SK-MEL-5 (cell line): ENCODE measurements around the gene KCNIP1. TPM values are rescaled to one million over a fixed set of nuclear protein-coding genes. Genes with fewer than 3 reads are reported as not detected.
A peak's percentile ranks its signal among the peaks of the same experiment; 100 is the strongest.

Experiments used
- DNase-seq: peaks from one replicate; pipeline ENCODE4 v3.0.0-alpha.2; 2016; ENCODE audit warnings: low read depth, low spot score
- in situ Hi-C: cut with HindIII; loops from 2 replicates; pipeline ENCODE4 v1.10.0; 2016; ENCODE audit warnings: low sequenced_read_pairs, high pct_unique_total_duplicates, low pct_unique_long_range_greater_than_20kb
- total RNA-seq: library from RNA; depleted of rRNA; stranded (reverse); fragments of >200 nt; shearing (Covaris generic); gene quantifications from 2 replicates; pipeline ENCODE4 v1.2.3, GENCODE V29; 2014

The KCNIP1 gene
- total RNA-seq, 1 experiment from 2014 or later, result not detected

GRCh38 chr5:170570476-170570875, 66.7 kb downstream of the KCNIP1 start:
- in situ Hi-C loops, result no loop called here
- no peak for DNase-seq

- peak; percentile 9 for DNase-seq
- in situ Hi-C loops, result no loop called here
Observed at GRCh38 chr5:170571281-170571731, 67.5 kb downstream of the KCNIP1 start.

DNA sequence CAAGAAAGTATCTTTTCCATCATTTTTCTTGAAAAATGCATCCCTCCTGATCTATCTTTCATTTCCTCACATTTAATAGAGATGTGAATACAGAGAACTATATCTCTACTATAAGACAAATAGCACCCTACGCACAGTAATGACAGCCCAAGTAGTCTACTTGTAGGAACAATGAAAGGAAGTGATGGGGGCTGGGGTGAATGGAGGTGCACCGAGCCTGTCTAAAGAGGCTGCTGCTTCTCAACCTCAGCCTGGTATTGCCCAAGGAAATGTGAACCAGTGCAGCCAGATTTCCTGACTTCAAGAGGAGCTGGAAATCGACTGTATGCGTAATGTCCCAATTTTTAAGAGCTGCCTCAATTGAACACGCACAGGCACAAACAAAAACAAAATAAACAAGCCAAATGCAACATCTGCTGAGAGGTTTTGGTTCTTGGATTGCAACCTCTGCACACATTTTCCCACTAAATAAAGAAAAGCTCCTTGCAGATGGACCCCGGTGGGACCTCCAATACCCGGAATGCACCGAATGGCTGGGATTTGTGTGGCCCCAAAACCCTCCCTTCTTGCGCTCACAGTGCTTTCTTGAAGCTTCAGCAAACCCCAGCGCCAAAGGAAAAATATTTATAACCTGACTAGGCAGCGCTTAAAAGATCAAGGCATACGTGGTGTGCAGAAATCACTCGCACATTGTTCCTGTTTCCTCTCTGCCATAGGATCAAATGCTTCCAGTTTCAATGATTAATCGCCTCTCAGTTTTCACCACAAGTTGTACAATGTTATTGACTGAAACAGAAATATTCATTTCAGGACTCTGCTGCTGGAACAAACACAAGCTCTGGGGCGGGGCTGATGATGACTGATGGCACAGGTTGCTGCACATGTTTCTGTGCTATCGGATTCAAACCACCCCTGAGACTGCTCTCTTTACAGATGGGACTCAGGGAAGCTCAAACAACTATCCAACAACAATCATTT, 68.3 kb downstream of the KCNIP1 start:
- no peak for DNase-seq
- in situ Hi-C loops, result no loop called here

GRCh38 chr5:170573114-170573513, 69.3 kb downstream of the KCNIP1 start:
- DNase-seq, result no peak
- in situ Hi-C loops, result no loop called here

- no peak for DNase-seq
- in situ Hi-C loops, result no loop called here
Observed at GRCh38 chr5:170573660-170574059, 69.8 kb downstream of the KCNIP1 start.

GRCh38 chr5:170576602-170577535, 73.0 kb downstream of the KCNIP1 start:
- in situ Hi-C loops, result no loop called here
- DNase-seq, result no peak

DNA sequence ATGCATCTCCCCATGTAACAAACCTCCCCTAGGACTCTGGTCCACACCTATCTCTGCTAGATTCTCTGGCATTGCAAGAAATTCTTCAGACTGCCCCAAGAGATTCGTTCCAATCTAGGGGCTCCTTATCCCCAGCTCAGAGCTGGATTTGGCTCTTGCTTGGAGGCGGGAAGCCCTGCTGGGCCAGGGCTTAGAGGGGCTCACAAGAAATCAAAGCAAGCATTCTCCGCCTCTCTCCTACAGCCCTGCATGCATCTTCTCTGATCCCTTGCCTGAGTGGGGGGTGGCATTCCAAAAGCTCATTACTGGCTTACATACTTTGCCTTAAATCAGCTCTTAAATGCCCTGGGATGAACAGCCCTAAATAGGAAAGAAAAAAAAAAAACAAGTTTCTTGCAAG, 75.8 kb downstream of the KCNIP1 start:
- no peak for DNase-seq
- in situ Hi-C loops, result no loop called here

- DNase-seq, result no peak
- in situ Hi-C loops, result no loop called here
Observed at GRCh38 chr5:170581211-170581610, 77.4 kb downstream of the KCNIP1 start.

DNA sequence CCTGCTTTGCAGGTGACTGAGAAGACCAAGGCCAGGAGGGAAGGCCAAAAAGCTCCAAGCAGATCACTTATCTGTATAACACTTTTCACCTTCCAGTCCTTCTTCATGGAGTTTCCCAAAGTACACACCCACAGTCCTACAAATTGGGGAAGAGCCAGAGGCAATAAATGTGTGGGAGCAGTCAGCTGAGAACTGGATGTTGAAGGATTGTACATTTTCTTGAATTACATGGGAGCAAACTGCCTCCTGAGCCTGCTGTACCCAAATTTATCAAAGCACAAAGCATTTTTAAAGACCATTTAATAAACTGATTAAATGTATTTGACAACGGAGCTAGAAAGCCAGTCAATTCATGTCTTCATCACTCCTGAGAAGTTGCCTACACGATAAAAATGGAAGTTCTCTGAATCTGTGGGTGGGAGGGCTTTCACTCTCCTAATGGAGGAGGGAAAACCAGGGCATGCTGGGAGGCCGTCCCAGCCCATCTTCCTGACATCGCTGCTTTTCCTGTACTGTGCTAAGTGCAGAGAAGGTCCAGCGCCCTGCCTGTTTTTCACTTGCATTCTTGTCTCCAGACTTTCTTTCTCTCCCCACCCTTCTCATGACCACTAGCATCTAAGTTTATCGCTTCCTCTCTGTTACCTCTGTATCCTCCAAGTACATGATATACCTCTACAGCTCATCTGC, 79.0 kb downstream of the KCNIP1 start:
- DNase-seq, result no peak
- in situ Hi-C loops, result no loop called here

DNA sequence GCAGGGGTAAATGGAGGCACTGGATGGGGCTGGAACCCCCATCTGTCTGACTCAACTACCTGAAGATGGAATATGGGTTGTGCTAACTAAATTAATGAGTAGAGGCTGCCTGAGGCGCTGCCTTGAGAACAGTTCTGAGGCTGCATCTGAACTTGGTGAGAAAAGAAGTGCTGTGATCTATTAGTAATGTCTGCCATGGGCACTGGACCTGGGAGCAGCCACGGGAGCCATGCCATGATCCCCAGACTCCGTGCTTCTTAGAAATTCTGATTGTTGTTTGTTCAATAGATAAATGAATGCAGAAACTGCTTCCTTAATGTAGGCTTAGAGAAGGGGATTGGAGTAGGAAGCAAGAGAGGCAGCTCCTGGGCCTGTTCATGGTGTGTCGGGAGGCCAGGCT, 80.2 kb downstream of the KCNIP1 start:
- DNase-seq, result no peak
- in situ Hi-C loops, result no loop called here

- no peak for DNase-seq
- in situ Hi-C loops, result no loop called here
Observed at GRCh38 chr5:170584450-170585058, 80.7 kb downstream of the KCNIP1 start.

DNA sequence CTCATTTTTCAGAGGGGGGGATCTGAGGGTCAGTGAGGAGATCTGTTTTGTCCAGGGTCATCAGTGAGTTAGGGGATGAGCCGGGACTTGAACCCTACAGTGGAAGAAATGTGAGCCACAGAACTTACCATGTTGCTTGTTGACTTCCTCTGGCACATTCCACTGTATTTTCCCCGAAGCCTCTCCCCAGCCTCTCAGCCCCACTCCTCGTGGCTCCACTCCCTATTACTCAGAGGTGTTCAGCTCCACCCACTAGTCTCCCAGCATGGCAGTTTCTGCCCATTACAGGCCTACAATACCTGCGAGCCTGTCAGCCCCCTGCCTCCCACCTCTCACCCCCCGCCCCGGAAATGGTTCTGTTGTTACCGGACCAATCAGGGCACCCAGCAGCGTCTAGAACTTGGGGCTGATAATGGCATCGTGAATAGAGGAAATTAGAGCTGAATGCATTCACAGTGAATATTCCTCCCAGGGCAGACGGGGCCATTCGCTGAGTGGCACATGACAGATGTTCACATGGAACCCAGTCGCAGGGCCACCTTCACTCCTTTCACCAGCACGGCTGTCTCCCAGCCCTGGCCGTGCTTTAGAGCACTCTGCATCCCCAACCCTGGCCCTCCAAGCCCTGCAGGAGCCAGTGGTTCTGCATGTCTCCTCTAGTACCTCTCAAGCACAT, 81.6 kb downstream of the KCNIP1 start:
- in situ Hi-C loops, result no loop called here
- no peak for DNase-seq

GRCh38 chr5:170587808-170588207, 84.0 kb downstream of the KCNIP1 start:
- in situ Hi-C loops, result no loop called here
- no peak for DNase-seq

DNA sequence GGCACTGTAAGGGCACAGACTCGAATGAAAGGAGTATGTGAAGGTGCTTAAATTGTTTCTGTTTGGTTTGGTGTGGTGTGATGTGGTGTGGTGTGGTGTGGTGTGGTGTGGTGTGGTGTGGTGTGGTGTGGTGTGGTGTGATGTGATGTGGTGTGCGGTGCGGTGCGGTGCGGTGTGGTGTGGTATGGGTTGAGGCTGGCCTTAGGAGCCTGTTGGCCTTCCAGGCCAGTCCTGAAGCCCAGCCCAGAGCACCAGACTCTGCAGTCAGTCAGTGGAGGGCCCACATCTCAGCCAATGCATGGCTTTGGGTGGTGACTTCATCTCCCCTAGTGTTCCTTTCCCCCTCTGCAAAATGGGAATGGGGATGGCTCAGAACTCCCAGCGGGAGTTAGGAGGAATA, 85.8 kb downstream of the KCNIP1 start:
- no peak for DNase-seq
- in situ Hi-C loops, result no loop called here

DNA sequence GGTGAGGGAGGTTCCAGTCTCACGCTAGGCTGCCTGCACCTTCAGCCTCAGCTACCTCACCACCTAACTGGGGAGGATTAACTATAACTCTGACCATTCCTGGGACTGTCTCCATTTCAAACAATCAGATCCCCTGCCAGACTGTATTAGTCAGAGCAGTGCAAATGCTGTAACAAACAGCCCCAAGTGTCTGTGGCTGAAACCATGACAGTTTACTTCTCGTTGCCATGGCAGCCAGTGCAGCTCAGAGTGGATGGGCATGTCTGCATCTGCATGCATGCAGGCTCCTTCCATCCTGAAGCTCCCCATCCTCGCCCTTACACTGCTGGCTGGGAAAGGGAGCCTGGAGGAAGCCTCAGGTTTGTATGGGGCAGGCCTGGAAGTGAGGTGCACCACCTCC, 86.7 kb downstream of the KCNIP1 start:
- in situ Hi-C loops, result no loop called here
- no peak for DNase-seq

DNA sequence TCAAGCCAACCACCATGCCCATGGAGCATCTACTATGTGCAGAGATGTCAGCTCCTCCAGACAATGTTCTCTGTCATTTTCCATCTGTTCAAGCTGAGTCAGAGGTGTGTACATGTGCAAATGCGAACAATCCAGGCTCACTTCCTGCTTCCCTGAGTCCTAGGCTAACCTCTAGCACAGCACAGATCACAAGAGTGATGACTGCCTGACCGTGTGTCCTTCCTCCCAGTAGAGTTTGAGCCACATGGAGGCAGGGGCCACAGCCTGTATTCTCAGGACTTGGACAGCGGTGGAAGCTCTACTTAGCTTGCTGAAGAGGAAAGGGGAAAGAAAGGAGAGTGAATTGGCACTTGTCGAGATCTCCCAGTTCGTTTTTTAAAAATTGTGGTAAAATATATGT, 87.2 kb downstream of the KCNIP1 start:
- DNase-seq, result no peak
- in situ Hi-C loops, result no loop called here

DNA sequence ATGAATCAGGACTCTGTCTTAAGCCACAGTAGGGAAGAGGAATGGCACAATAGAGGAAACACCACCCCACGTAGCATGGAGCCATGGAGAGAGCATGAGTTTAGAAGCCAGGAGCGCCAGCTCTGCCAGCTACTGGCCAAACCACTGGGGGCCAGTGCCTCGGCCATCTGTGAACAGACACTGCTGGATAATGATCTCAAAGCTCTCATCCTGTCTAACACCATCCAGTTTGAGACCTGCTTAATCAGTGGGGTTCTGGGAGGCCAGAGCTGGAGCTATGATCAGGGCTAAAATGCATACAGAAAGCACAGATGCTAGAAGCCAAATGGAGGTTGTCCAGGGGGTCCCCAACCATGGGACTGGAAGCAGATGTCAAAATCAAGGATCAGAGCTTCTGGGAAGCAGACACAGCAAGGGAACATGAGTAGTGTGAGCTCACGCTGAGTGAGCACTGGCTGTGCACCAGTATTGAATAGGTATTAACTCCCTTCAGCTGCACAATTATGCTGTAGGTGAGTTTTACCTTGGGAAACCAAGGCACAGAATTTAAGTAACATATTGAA, 92.7 kb downstream of the KCNIP1 start:
- DNase-seq, result no peak
- in situ Hi-C loops, result no loop called here
